Heart left ventricle (tissue), 13 donors: ENCODE measurements around the gene SELENOV.

Source experiments
- POLR2A ChIP-seq, 2 donors: fragments of 450-650 bp; IDR thresholded peaks; one replicate each; pipeline ENCODE4 v1.6.1; 2017; ENCODE audit warnings: antibody characterized with exemption in 2 of 2, mild to moderate bottlenecking in 2 of 2, moderate library complexity in 2 of 2
- TF ChIP-seq, protein P1 (sequence below), 12 donors: fragments of 200-600 bp; sonication (generic) in 4 of 12; IDR thresholded peaks; one replicate each; pipeline versions ENCODE4 v1.5.0 to v1.8.0; 2018 to 2022; ENCODE audit warnings: antibody characterized with exemption in 12 of 12, mild to moderate bottlenecking in 5 of 12
- donor health status: ischemic (EF 13 %, LVEDD 7.1; RV severe dilation, severe dysfunction).
- donor health status: DM: no; HTN: yes; CAD: no.
- donor health status: DM: no; HTN: no; CAD: no.
- donor health status: ischemic (EF 25% LVEDD 6.9; RV normal size, moderate dysfunction).
- donor health status: ischemic (EF 25% LVEDD 5.7; RV mildly dilated, moderate dysfunction).
- donor health status: ischemic (EF 35%, LVEDD 5.7; RV mildly dilated, moderate dysfunction).
- donor health status: nonischemic (EF 11% LVEDD 7.7; RV severe dilation, severe dysfunction).
- donor health status: DM: yes; HTN: yes; CAD: no.
- donor health status: PGD.
- donor health status: ischemic (EF 29% LVEDD 5.4; RV normal size, mild dysfunction).
- donor health status: nonischemic (EF 23%, LVEDD 6.1; RV moderate dilation, normal function).

DNA sequence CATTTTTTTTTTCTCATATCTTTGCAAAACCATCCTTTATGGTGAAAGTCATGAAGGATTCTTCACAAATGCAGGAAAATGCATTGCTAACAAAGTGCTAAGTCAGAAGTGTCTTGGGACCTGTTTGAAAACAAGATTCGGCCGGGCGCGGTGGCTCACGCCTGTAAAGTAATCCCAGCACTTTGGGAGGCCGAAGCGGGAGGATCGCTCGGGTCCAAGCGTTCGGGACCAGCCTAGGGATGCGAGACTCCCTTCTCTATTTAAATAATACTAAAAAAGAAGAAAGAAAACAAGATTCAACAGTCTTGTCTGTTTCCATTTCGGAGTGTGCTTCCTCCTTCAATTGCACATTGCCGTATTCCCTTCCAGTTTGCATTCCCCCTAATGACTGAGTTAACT lies 16.9 kb downstream of the SELENOV start:
- TF ChIP-seq POLR2A (IDR thresholded peaks at IDR 0.05): no peak
- TF ChIP-seq, protein P1, sequence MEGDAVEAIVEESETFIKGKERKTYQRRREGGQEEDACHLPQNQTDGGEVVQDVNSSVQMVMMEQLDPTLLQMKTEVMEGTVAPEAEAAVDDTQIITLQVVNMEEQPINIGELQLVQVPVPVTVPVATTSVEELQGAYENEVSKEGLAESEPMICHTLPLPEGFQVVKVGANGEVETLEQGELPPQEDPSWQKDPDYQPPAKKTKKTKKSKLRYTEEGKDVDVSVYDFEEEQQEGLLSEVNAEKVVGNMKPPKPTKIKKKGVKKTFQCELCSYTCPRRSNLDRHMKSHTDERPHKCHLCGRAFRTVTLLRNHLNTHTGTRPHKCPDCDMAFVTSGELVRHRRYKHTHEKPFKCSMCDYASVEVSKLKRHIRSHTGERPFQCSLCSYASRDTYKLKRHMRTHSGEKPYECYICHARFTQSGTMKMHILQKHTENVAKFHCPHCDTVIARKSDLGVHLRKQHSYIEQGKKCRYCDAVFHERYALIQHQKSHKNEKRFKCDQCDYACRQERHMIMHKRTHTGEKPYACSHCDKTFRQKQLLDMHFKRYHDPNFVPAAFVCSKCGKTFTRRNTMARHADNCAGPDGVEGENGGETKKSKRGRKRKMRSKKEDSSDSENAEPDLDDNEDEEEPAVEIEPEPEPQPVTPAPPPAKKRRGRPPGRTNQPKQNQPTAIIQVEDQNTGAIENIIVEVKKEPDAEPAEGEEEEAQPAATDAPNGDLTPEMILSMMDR (IDR thresholded peaks at IDR 0.05): no peak
